Panc1 (cell line): ENCODE measurements around the gene ITIH6.

Experiments used
- POLR2AphosphoS5 ChIP-seq: IDR thresholded peaks from 2 replicates; pipeline ENCODE4 v1.6.1; 2012; ENCODE audit warnings: mild to moderate bottlenecking, low read depth, low read length, moderate library complexity
- SIN3A ChIP-seq: IDR thresholded peaks from 2 replicates; pipeline ENCODE4 v1.6.1; 2012; ENCODE audit warnings: low read depth, mild to moderate bottlenecking, low read length, moderate library complexity, borderline replicate concordance; ENCODE audit not compliant: insufficient read depth
- TF ChIP-seq, protein P1 (sequence below): fragments of 450-650 bp; IDR thresholded peaks from 2 replicates; pipeline ENCODE4 v1.5.1; 2017; ENCODE audit warnings: mild to moderate bottlenecking
- TF ChIP-seq, protein P2 (sequence below), 2 experiments: IDR thresholded peaks; 2 replicates each; pipeline ENCODE4 v1.6.1; 2011 to 2012; ENCODE audit warnings: low read depth in 2 of 2, control low read depth in 1 of 2, low read length in 1 of 2, mild to moderate bottlenecking in 1 of 2, moderate library complexity in 1 of 2; ENCODE audit not compliant: insufficient read depth in 1 of 2

DNA sequence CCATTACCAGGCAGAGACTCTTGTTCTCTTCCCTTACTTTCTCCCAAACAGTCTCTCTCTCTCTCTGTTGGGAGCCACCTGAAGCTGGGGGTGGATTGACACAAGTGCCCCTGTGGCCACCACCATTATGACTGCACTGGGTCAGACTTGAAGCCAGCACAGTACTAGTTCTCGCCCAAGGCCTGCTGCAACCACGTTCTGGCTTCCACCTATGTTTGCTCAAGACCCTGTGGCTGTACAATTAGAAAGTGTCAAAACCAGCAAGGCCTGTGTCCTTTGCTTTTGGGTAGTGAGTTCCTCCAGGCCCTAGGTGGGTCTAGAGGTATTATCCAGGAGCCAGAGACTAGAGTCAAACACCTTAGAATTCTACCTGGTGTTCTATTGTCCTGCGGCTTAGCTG lies 40.5 kb upstream of the ITIH6 start:
- TF ChIP-seq, protein P1, sequence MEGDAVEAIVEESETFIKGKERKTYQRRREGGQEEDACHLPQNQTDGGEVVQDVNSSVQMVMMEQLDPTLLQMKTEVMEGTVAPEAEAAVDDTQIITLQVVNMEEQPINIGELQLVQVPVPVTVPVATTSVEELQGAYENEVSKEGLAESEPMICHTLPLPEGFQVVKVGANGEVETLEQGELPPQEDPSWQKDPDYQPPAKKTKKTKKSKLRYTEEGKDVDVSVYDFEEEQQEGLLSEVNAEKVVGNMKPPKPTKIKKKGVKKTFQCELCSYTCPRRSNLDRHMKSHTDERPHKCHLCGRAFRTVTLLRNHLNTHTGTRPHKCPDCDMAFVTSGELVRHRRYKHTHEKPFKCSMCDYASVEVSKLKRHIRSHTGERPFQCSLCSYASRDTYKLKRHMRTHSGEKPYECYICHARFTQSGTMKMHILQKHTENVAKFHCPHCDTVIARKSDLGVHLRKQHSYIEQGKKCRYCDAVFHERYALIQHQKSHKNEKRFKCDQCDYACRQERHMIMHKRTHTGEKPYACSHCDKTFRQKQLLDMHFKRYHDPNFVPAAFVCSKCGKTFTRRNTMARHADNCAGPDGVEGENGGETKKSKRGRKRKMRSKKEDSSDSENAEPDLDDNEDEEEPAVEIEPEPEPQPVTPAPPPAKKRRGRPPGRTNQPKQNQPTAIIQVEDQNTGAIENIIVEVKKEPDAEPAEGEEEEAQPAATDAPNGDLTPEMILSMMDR, result no peak
- TF ChIP-seq SIN3A (no peak), POLR2AphosphoS5 (no peak)
- TF ChIP-seq, protein P2, sequence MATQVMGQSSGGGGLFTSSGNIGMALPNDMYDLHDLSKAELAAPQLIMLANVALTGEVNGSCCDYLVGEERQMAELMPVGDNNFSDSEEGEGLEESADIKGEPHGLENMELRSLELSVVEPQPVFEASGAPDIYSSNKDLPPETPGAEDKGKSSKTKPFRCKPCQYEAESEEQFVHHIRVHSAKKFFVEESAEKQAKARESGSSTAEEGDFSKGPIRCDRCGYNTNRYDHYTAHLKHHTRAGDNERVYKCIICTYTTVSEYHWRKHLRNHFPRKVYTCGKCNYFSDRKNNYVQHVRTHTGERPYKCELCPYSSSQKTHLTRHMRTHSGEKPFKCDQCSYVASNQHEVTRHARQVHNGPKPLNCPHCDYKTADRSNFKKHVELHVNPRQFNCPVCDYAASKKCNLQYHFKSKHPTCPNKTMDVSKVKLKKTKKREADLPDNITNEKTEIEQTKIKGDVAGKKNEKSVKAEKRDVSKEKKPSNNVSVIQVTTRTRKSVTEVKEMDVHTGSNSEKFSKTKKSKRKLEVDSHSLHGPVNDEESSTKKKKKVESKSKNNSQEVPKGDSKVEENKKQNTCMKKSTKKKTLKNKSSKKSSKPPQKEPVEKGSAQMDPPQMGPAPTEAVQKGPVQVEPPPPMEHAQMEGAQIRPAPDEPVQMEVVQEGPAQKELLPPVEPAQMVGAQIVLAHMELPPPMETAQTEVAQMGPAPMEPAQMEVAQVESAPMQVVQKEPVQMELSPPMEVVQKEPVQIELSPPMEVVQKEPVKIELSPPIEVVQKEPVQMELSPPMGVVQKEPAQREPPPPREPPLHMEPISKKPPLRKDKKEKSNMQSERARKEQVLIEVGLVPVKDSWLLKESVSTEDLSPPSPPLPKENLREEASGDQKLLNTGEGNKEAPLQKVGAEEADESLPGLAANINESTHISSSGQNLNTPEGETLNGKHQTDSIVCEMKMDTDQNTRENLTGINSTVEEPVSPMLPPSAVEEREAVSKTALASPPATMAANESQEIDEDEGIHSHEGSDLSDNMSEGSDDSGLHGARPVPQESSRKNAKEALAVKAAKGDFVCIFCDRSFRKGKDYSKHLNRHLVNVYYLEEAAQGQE (IDR thresholded peaks at IDR 0.05; ENCODE audit: insufficient read depth in 1 of 2, low read depth in 2 of 2, low read length in 1 of 2), result no peak
